Neural cell (in vitro differentiated cells): Measurements from ENCODE around the gene SLC25A25. TPM values are rescaled to one million over a fixed set of nuclear protein-coding genes. Genes with fewer than 3 reads are reported as not detected.

ENCODE experiments used
- H2AFZ ChIP-seq: fragments of 200-600, 300-800 bp; sonication (generic), shearing (Covaris generic); 2 replicates; pipeline ENCODE4 v1.6.0; 2014; ENCODE audit warnings: low read depth, mild to moderate bottlenecking, antibody characterized with exemption, low read length, moderate library complexity
- H3F3A ChIP-seq: fragments of 200-600 bp; shearing (Covaris generic); 2 replicates; pipeline ENCODE4 v1.6.1; 2016; ENCODE audit warnings: mild to moderate bottlenecking, moderate library complexity, mixed read lengths, antibody characterized with exemption, low read length; ENCODE audit not compliant: insufficient read depth, poor library complexity, severe bottlenecking
- H3K27ac ChIP-seq: fragments of 200-600, 300-800 bp; sonication (generic), shearing (Covaris generic); 2 replicates; pipeline ENCODE4 v1.5.1; 2014; ENCODE audit warnings: mild to moderate bottlenecking, low read length, moderate library complexity
- H3K27me3 ChIP-seq: fragments of 300-800, 200-600 bp; sonication (generic), shearing (Covaris generic); 2 replicates; pipeline ENCODE4 v1.6.0; 2014; ENCODE audit warnings: mild to moderate bottlenecking, low read depth, low read length, moderate library complexity; ENCODE audit not compliant: insufficient read depth
- H3K36me3 ChIP-seq: fragments of 300-800, 200-600 bp; sonication (generic), shearing (Covaris generic); 2 replicates; pipeline ENCODE4 v1.5.1; 2014; ENCODE audit warnings: mild to moderate bottlenecking, antibody characterized with exemption, low read length, moderate library complexity; ENCODE audit not compliant: insufficient read depth
- H3K4me2 ChIP-seq: fragments of 300-800, 200-600 bp; sonication (generic), shearing (Covaris generic); 2 replicates; pipeline ENCODE4 v1.6.0; 2014; ENCODE audit warnings: mild to moderate bottlenecking, low read length
- H3K4me3 ChIP-seq: fragments of 300-800, 200-600 bp; sonication (generic), shearing (Covaris generic); 2 replicates; pipeline ENCODE4 v1.5.1; 2014; ENCODE audit warnings: mild to moderate bottlenecking, low read length, moderate library complexity
- H3K79me2 ChIP-seq: fragments of 200-600 bp; shearing (Covaris generic); replicated peaks from 2 replicates; pipeline ENCODE4 v1.6.0; 2014; ENCODE audit warnings: mild to moderate bottlenecking, low read length, moderate library complexity; ENCODE audit not compliant: insufficient read depth
- H3K9ac ChIP-seq: fragments of 300-800, 200-600 bp; sonication (generic), shearing (Covaris generic); 2 replicates; pipeline ENCODE4 v1.6.1; 2016; ENCODE audit warnings: mild to moderate bottlenecking, low read length, mixed read lengths
- H3K9me2 ChIP-seq: fragments of 200-600 bp; shearing (Covaris generic); 2 replicates; pipeline ENCODE4 v1.6.1; 2016; ENCODE audit warnings: mild to moderate bottlenecking, low read length, mixed read lengths; ENCODE audit not compliant: insufficient read depth
- H3K9me3 ChIP-seq: fragments of 200-600, 300-800 bp; sonication (generic), shearing (Covaris generic); 2 replicates; pipeline ENCODE4 v1.6.1; 2016; ENCODE audit warnings: mild to moderate bottlenecking, mixed run types, low read length, moderate library complexity, mixed read lengths
- H4K20me1 ChIP-seq: fragments of 200-600 bp; shearing (Covaris generic); 2 replicates; pipeline ENCODE4 v1.6.1; 2016; ENCODE audit warnings: mild to moderate bottlenecking, mixed run types; ENCODE audit not compliant: insufficient read depth
- CTCF ChIP-seq: fragments of 450-650 bp; IDR thresholded peaks from 2 replicates; pipeline ENCODE4 v1.5.1; 2014; ENCODE audit warnings: antibody characterized with exemption, mild to moderate bottlenecking, moderate library complexity; ENCODE audit not compliant: poor library complexity, severe bottlenecking
- EP300 ChIP-seq: fragments of 450-650 bp; conservative IDR thresholded peaks from 2 replicates; pipeline ENCODE4 v1.6.1; 2014; ENCODE audit warnings: antibody characterized with exemption, mild to moderate bottlenecking, moderate library complexity; ENCODE audit not compliant: poor library complexity, severe bottlenecking
- EZH2 ChIP-seq: fragments of 200-600, 300-800 bp; shearing (Covaris generic), sonication (generic); IDR thresholded peaks from 2 replicates; pipeline ENCODE4 v1.6.1; 2014; ENCODE audit warnings: antibody characterized with exemption, low read length, borderline replicate concordance, mild to moderate bottlenecking; ENCODE audit not compliant: insufficient read depth, poor library complexity, severe bottlenecking
- MXI1 ChIP-seq: fragments of 450-650 bp; conservative IDR thresholded peaks from 2 replicates; pipeline ENCODE4 v1.6.1; 2014; ENCODE audit warnings: antibody characterized with exemption, mild to moderate bottlenecking; ENCODE audit not compliant: poor library complexity, severe bottlenecking
- POLR2AphosphoS5 ChIP-seq: IDR thresholded peaks from 2 replicates; pipeline ENCODE4 v1.6.1; 2012
- RAD21 ChIP-seq: fragments of 450-650 bp; conservative IDR thresholded peaks from 2 replicates; pipeline ENCODE4 v1.6.1; 2014; ENCODE audit warnings: antibody characterized with exemption, mild to moderate bottlenecking, moderate library complexity
- REST ChIP-seq: IDR thresholded peaks from 2 replicates; pipeline ENCODE4 v1.6.1; 2012; ENCODE audit warnings: borderline replicate concordance
- SMC3 ChIP-seq: fragments of 450-650 bp; conservative IDR thresholded peaks from 2 replicates; pipeline ENCODE4 v1.6.1; 2014; ENCODE audit warnings: antibody characterized with exemption, mild to moderate bottlenecking, moderate library complexity; ENCODE audit not compliant: poor library complexity
- TAF1 ChIP-seq: IDR thresholded peaks from 2 replicates; pipeline ENCODE4 v1.6.1; 2012; ENCODE audit warnings: low read depth
- polyA plus RNA-seq: library from polyadenylated mRNA; depleted of rRNA; stranded (reverse); fragments of >200 nt; gene quantifications from 2 replicates; pipeline ENCODE4 v1.2.3, GENCODE V29; 2014

The SLC25A25 gene
- polyA plus RNA-seq, 1 donor from 2014 or later = 43.7 TPM

- Histone ChIP-seq H3K9me3 (no peaks in the 10 kb centered on the region), H3F3A (no peaks in the 10 kb centered on the region), H3K9me2 (no peaks in the 10 kb centered on the region), H3K9ac (no peak overlapping the region), H3K4me2 (no peak overlapping the region), H3K4me3 (no peak overlapping the region), H3K27ac (no peak overlapping the region), H4K20me1 (no peaks in the 10 kb centered on the region), H2AFZ (no peak overlapping the region), H3K27me3 (no peaks in the 10 kb centered on the region), H3K79me2 (no peaks in the 10 kb centered on the region), H3K36me3 (no peaks in the 10 kb centered on the region)
- TF ChIP-seq POLR2AphosphoS5 (no peak), TAF1 (no peak), REST (no peak), EZH2 (no peak), MXI1 (no peak)
These were observed 73.6 kb downstream of the SLC25A25 start for GRCh38 chr9:128141604-128142003.

- Histone ChIP-seq H4K20me1 (no peaks in the 10 kb centered on the region), H2AFZ (no peak overlapping the region), H3K79me2 (no peaks in the 10 kb centered on the region), H3K9me3 (no peaks in the 10 kb centered on the region), H3K4me2 (no peak overlapping the region), H3F3A (no peaks in the 10 kb centered on the region), H3K27me3 (no peaks in the 10 kb centered on the region), H3K9ac (no peak overlapping the region), H3K36me3 (no peaks in the 10 kb centered on the region), H3K4me3 (no peak overlapping the region), H3K9me2 (no peaks in the 10 kb centered on the region), H3K27ac (no peak overlapping the region)
- TF ChIP-seq EP300 = no peak
- TF ChIP-seq REST = no peak
- no peak for TF ChIP-seq SMC3
- TF ChIP-seq RAD21 = no peak
- no peak for TF ChIP-seq CTCF
- no peak for TF ChIP-seq EZH2
- no peak for TF ChIP-seq POLR2AphosphoS5
These were observed 74.0 kb downstream of the SLC25A25 start for GRCh38 chr9:128142061-128142460.
